Panc1 (cell line): ENCODE data around the gene ZNF236. TPM values are rescaled to one million over a fixed set of nuclear protein-coding genes. Genes with fewer than 3 reads are reported as not detected.
A peak's percentile ranks its signal among the peaks of the same experiment; 100 is the strongest.
"Not testable (repeated sequence)": the region's sequence is repeated elsewhere in the genome, so short reads cannot be mapped to it uniquely, and the experiment has no call there.

ENCODE experiments used
- ATAC-seq: fragments of 200-7000 bp; cut with Tn5 transposase; 2 replicates; pipeline ENCODE4 v1.9.1; 2020; ENCODE audit warnings: mild to moderate bottlenecking, moderate library complexity
- Bru-seq: library from RNA; stranded (reverse); fragments of 400-500 nt; gene quantifications from one replicate; lab custom pipeline; 2021; lab: Mats Ljungman, UMichigan
- BruChase-seq, 2 experiments: library from RNA; stranded (reverse); fragments of 400-500 nt; gene quantifications; one replicate each; lab custom pipeline; 2021; lab: Mats Ljungman, UMichigan
- BruUV-seq: library from RNA; stranded (reverse); fragments of 400-500 nt; replicated peaks from 2 replicates; lab custom pipeline; 2021; lab: Mats Ljungman, UMichigan
- CTCF ChIA-PET: fragments of 300-600 bp; sonication (Branson Sonifier 250); formaldehyde crosslinking; loops from one replicate; lab custom pipeline; 2022; ENCODE audit warnings: antibody characterized with exemption; lab: Charles Lee
- POLR2A ChIA-PET: fragments of 300-600 bp; sonication (Branson Sonifier 250); formaldehyde crosslinking; loops from one replicate; lab custom pipeline; 2022; ENCODE audit warnings: antibody characterized with exemption; lab: Charles Lee
- DNase-seq: peaks from one replicate; pipeline ENCODE4 v3.0.0-alpha.2; 2010; ENCODE audit warnings: low read depth, low spot score
- H3K27ac ChIP-seq: 2 replicates; pipeline ENCODE4 v1.5.1; 2011; ENCODE audit warnings: mild to moderate bottlenecking, low read length, inconsistent platforms
- H3K27me3 ChIP-seq: fragments of 200-500 bp; sonication (Bioruptor generic); 2 replicates; pipeline ENCODE4 v1.6.0; 2014; ENCODE audit warnings: low read length, inconsistent platforms; ENCODE audit not compliant: control insufficient read depth, insufficient read depth
- H3K36me3 ChIP-seq: fragments of 200-500 bp; sonication (Bioruptor generic); 2 replicates; pipeline ENCODE4 v1.5.1; 2014; ENCODE audit warnings: inconsistent platforms, mild to moderate bottlenecking, low read length, moderate library complexity; ENCODE audit not compliant: control insufficient read depth, insufficient read depth
- H3K4me1 ChIP-seq: 2 replicates; pipeline ENCODE4 v1.5.1; 2011; ENCODE audit warnings: inconsistent platforms, mild to moderate bottlenecking, low read length, moderate library complexity; ENCODE audit not compliant: control insufficient read depth, insufficient read depth
- H3K4me3 ChIP-seq, 2 experiments: 2 replicates each; pipeline ENCODE4 v1.5.1; 2011 to 2012; ENCODE audit warnings: low read depth in 2 of 2, low read length in 2 of 2, mild to moderate bottlenecking in 2 of 2, inconsistent platforms in 1 of 2, moderate library complexity in 1 of 2
- H3K9me3 ChIP-seq: fragments of 200-500 bp; sonication (Bioruptor generic); 2 replicates; pipeline ENCODE4 v1.5.1; 2014; ENCODE audit warnings: low read depth, mild to moderate bottlenecking, inconsistent platforms, low read length, moderate library complexity; ENCODE audit not compliant: control insufficient read depth, insufficient read depth
- POLR2AphosphoS5 ChIP-seq: IDR thresholded peaks from 2 replicates; pipeline ENCODE4 v1.6.1; 2012; ENCODE audit warnings: mild to moderate bottlenecking, low read depth, low read length, moderate library complexity
- SIN3A ChIP-seq: IDR thresholded peaks from 2 replicates; pipeline ENCODE4 v1.6.1; 2012; ENCODE audit warnings: low read depth, mild to moderate bottlenecking, low read length, moderate library complexity, borderline replicate concordance; ENCODE audit not compliant: insufficient read depth
- TCF7L2 ChIP-seq: IDR thresholded peaks from 2 replicates; pipeline ENCODE4 v1.6.1; 2011; ENCODE audit warnings: mild to moderate bottlenecking, low read depth, low read length, inconsistent platforms
- in situ Hi-C: cut with HindIII; loops from 2 replicates; pipeline ENCODE4 v1.10.0; 2016; ENCODE audit warnings: low sequenced_read_pairs, low pct_unique_long_range_greater_than_20kb
- intact Hi-C: fragments of 100-400 bp; cut with micrococcal nuclease; formaldehyde crosslinking; loops from one replicate; pipeline ENCODE4 v1.10.0; 2022; ENCODE audit not compliant: unreplicated experiment
- long read RNA-seq: library from polyadenylated mRNA; unstranded; transcript quantifications from one replicate; pipeline ENCODE4 v2.0.0, GENCODE V29; 2021; ENCODE audit not compliant: unreplicated experiment
- polyA plus RNA-seq: library from polyadenylated mRNA; unstranded; fragments of >200 nt; gene quantifications from one replicate; pipeline ENCODE4 v1.2.1, GENCODE V29; 2012; ENCODE audit warnings: missing spikeins; ENCODE audit not compliant: insufficient read length
- total RNA-seq: library from RNA; stranded (reverse); gene quantifications from one replicate; pipeline ENCODE4 v1.2.1, GENCODE V29; 2021; ENCODE audit not compliant: unreplicated experiment
- TF ChIP-seq, protein P1 (sequence below): fragments of 450-650 bp; IDR thresholded peaks from 2 replicates; pipeline ENCODE4 v1.5.1; 2017; ENCODE audit warnings: mild to moderate bottlenecking
- TF ChIP-seq, protein P2 (sequence below), 2 experiments: IDR thresholded peaks; 2 replicates each; pipeline ENCODE4 v1.6.1; 2011 to 2012; ENCODE audit warnings: low read depth in 2 of 2, control low read depth in 1 of 2, low read length in 1 of 2, mild to moderate bottlenecking in 1 of 2, moderate library complexity in 1 of 2; ENCODE audit not compliant: insufficient read depth in 1 of 2

ZNF236 gene
- total RNA-seq (32.2 TPM), Bru-seq, nascent RNA (percentile 85 among the genes with signal in this experiment), BruChase-seq, experiment 1, labeled RNA remaining after a 2-hour chase (percentile 81 among the genes with signal in this experiment), BruChase-seq, experiment 2, labeled RNA remaining after a 6-hour chase (percentile 80 among the genes with signal in this experiment)
- 12.4 TPM for polyA plus RNA-seq
- long read RNA-seq, partial matches to known transcripts = 27 of 44 reads
- long read RNA-seq, other reads (novel, unspliced or antisense) = 17 of 44 reads

DNA sequence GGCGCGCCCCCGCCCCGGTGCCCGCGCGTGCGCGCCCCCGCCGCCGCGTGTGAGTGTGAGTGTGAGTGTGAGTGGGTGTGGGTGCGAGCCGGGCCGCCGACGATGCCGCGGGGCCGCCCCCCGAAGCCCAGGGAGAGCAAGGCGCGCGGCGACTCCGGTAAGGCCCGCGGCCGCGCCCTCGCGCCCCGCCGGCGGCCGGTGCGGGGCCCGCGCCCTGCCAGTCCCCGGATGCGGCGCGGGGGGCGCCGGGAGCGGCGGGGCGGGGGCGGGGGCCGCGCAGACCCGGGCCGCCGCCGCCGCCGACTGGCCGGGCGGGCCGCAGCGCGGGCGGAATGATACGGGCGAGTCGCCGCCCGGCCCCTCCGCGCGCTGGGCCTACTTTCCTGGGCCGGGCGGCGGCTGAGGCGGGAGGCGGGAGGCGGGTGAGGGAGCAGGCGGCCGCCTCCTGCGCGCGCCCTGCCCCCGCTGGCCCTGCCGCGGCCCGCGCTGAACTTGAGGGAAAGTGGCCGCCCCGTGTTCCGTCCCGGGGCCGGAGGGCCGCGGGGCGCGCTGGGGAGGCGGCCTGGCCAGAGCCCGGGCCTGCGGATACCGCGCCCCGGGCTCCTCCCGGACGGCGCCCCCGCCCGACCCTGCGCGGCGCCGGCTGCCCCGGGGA, at the start of gene ZNF236:
ZNF236 (plus strand) TSS at position 52 of the 655 bp plus-strand sequence; CDS start at position 103, 51 bp downstream.
- in situ Hi-C loops = no loop called here
- CTCF ChIA-PET = no interaction called here

DNA sequence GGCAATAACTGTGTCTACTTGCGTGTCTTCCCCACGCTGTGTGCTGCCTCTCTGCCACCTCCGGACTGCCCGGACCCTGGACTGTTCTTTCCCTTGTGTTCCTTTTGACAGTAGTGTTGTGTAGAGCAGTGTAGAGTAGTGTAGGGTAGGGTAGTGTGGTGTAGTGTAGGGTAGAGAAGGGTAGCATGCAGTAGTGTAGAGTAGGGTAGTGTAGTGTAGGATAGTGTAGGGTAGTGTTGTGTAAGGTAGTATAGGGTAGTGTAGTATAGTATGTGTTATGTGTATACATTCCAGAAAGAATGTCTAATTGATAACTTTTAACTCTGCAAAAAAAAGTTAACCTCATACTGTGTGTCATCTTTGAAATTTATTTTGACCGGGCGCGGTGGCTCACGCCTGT, 49.7 kb upstream of the ZNF236 start:
- no peaks in the 10 kb centered on the region for H3K36me3 ChIP-seq
- intact Hi-C loops = no loop called here
- POLR2A ChIA-PET = no interaction called here
- no peak overlapping the region for H3K4me3 ChIP-seq
- CTCF ChIA-PET = no interaction called here
- no peaks in the 10 kb centered on the region for H3K4me1 ChIP-seq
- in situ Hi-C loops = no loop called here
- ATAC-seq = peak; percentile 60; the same call in 1 of the 2 replicates
- no peaks in the 10 kb centered on the region for H3K9me3 ChIP-seq
- no peak for DNase-seq
- H3K27me3 ChIP-seq = peaks cover 5% of the 10 kb centered on the region; the same call in 1 of the 2 replicates
- no peak for TF ChIP-seq SIN3A
- TF ChIP-seq TCF7L2 = no peak
- TF ChIP-seq, protein P1, sequence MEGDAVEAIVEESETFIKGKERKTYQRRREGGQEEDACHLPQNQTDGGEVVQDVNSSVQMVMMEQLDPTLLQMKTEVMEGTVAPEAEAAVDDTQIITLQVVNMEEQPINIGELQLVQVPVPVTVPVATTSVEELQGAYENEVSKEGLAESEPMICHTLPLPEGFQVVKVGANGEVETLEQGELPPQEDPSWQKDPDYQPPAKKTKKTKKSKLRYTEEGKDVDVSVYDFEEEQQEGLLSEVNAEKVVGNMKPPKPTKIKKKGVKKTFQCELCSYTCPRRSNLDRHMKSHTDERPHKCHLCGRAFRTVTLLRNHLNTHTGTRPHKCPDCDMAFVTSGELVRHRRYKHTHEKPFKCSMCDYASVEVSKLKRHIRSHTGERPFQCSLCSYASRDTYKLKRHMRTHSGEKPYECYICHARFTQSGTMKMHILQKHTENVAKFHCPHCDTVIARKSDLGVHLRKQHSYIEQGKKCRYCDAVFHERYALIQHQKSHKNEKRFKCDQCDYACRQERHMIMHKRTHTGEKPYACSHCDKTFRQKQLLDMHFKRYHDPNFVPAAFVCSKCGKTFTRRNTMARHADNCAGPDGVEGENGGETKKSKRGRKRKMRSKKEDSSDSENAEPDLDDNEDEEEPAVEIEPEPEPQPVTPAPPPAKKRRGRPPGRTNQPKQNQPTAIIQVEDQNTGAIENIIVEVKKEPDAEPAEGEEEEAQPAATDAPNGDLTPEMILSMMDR = no peak
- TF ChIP-seq, protein P2, sequence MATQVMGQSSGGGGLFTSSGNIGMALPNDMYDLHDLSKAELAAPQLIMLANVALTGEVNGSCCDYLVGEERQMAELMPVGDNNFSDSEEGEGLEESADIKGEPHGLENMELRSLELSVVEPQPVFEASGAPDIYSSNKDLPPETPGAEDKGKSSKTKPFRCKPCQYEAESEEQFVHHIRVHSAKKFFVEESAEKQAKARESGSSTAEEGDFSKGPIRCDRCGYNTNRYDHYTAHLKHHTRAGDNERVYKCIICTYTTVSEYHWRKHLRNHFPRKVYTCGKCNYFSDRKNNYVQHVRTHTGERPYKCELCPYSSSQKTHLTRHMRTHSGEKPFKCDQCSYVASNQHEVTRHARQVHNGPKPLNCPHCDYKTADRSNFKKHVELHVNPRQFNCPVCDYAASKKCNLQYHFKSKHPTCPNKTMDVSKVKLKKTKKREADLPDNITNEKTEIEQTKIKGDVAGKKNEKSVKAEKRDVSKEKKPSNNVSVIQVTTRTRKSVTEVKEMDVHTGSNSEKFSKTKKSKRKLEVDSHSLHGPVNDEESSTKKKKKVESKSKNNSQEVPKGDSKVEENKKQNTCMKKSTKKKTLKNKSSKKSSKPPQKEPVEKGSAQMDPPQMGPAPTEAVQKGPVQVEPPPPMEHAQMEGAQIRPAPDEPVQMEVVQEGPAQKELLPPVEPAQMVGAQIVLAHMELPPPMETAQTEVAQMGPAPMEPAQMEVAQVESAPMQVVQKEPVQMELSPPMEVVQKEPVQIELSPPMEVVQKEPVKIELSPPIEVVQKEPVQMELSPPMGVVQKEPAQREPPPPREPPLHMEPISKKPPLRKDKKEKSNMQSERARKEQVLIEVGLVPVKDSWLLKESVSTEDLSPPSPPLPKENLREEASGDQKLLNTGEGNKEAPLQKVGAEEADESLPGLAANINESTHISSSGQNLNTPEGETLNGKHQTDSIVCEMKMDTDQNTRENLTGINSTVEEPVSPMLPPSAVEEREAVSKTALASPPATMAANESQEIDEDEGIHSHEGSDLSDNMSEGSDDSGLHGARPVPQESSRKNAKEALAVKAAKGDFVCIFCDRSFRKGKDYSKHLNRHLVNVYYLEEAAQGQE (IDR thresholded peaks at IDR 0.05; ENCODE audit: insufficient read depth in 1 of 2, low read depth in 2 of 2, low read length in 1 of 2) = no peak
- no peak for TF ChIP-seq POLR2AphosphoS5
- BruUV-seq = no TSS peak
- H3K27ac ChIP-seq = no peak overlapping the region

More for the DNA sequence above, at the start of gene ZNF236:
- ATAC-seq (peak; percentile 78), DNase-seq (no peak)
- no peaks in the 10 kb centered on the region for H3K9me3 ChIP-seq
- peaks cover 33% of the 10 kb centered on the region for H3K4me1 ChIP-seq
- H3K27me3 ChIP-seq = no peaks in the 10 kb centered on the region
- H3K36me3 ChIP-seq = no peaks in the 10 kb centered on the region
- BruUV-seq = no TSS peak
- POLR2A ChIA-PET = no interaction called here
- TF ChIP-seq, protein P1 = no peak
- TF ChIP-seq TCF7L2 (no peak; the same call in 1 of the 2 replicates), SIN3A (peak; percentile 95; the same call in 1 of the 2 replicates), POLR2AphosphoS5 (peak; percentile 89)
- TF ChIP-seq, protein P2 (IDR thresholded peaks at IDR 0.05; ENCODE audit: insufficient read depth in 1 of 2, low read depth in 2 of 2, low read length in 1 of 2) = no peak
- H3K4me3 ChIP-seq = peak within 1 kb of the TSS; percentile 78 to 99
- intact Hi-C loops = no loop called here
- peak within 1 kb of the TSS; percentile 97 for H3K27ac ChIP-seq

DNA sequence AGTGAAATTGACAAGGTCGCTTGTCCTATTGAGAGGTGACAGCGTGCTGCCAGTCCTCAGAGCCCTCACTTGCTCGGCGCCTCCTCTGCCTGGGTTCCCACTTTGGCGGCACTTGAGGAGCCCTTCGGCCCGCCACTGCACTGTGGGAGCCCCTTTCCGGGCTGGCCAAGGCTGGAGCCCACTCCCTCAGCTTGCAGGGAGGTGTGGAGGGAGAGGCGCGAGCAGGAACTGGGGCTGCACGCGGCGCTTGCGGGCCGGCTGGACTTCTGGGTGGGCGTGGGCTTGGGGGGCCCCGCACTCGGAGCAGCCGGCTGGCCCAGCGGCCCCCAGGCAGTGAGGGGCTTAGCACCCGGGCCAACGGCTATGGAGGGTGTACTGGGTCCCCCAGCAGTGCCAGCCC, 45.3 kb upstream of the ZNF236 start:
- DNase-seq, H3K4me1 ChIP-seq, H3K27ac ChIP-seq, POLR2A ChIA-PET, H3K9me3 ChIP-seq, CTCF ChIA-PET, BruUV-seq, H3K27me3 ChIP-seq, intact Hi-C loops, ATAC-seq, in situ Hi-C loops, H3K36me3 ChIP-seq, H3K4me3 ChIP-seq: not testable (repeated sequence)
